Measurements from ENCODE around the gene CLDN11. TPM values are rescaled to one million over a fixed set of nuclear protein-coding genes. Genes with fewer than 3 reads are reported as not detected.

Gene CLDN11
- total and polyA plus RNA-seq, 2 of the 8 experiments (the other 6 are each of a cell fraction or from before 2014, with no cell fraction given), result 4.8 to 12.5 TPM

- H3K4me2 ChIP-seq (ENCODE audit: insufficient read depth in 1 of 2, low read depth in 2 of 2, low read length in 2 of 2), result no peak overlapping the region
- CTCF ChIA-PET (ENCODE audit: partially characterized antibody), result interaction anchor here (0.6 to 1.3 kb wide), 3 partner anchors 10 to 387 kb away, joined by 3 to 6 read pairs (median 4); no protein-coding TSS in a partner anchor
- no peak overlapping the region for H4K8ac ChIP-seq (ENCODE audit: extremely low read depth, insufficient read depth, low read length)
- FAIRE-seq, result no peak
- H3K4me3 ChIP-seq (ENCODE audit: extremely low read depth in 1 of 4, insufficient read depth in 2 of 4, low read depth in 3 of 4, low read length in 4 of 4), result no peak overlapping the region
- H2BK12ac ChIP-seq (ENCODE audit: low read depth, low read length), result no peak overlapping the region
- no peak overlapping the region for H3K9ac ChIP-seq (replicated peaks in 1 of 4; ENCODE audit: extremely low read depth in 1 of 4, low read depth in 3 of 4, low read length in 3 of 4)
- no peak overlapping the region for H2BK120ac ChIP-seq (replicated peaks; ENCODE audit: low read depth, low read length)
- no peaks in the 10 kb centered on the region for H3K9me3 ChIP-seq (ENCODE audit: insufficient read depth in 2 of 2, low read depth in 1 of 2, low read length in 1 of 2)
- no peak overlapping the region for H4K91ac ChIP-seq (replicated peaks; ENCODE audit: insufficient read length, low read length)
- H3K4ac ChIP-seq (replicated peaks; ENCODE audit: insufficient read length, low read depth, low read length), result no peak overlapping the region
- no peak overlapping the region for H3K23ac ChIP-seq (ENCODE audit: insufficient read length)
- peaks cover 2 to 11% (median 9%) of the 10 kb centered on the region in 4 experiments for H3K4me1 ChIP-seq (replicated peaks in 1 of 4; ENCODE audit: control insufficient read depth in 3 of 4, insufficient read depth in 4 of 4, low read length in 3 of 4)
- H3K18ac ChIP-seq (ENCODE audit: extremely low read depth, low read length), result no peak overlapping the region
- POLR2A ChIA-PET (ENCODE audit: partially characterized antibody), result no interaction called here
- no peak overlapping the region for H2AFZ ChIP-seq (ENCODE audit: low read length)
- no peak overlapping the region for H3K14ac ChIP-seq (ENCODE audit: insufficient read length)
- no peak overlapping the region for H2AK5ac ChIP-seq (ENCODE audit: low read depth, low read length)
- H3K36me3 ChIP-seq (ENCODE audit: control insufficient read depth in 2 of 4, insufficient read depth in 4 of 4, low read length in 3 of 4), result no peaks in the 10 kb centered on the region
- no peak overlapping the region for H4K5ac ChIP-seq (ENCODE audit: insufficient read length, low read depth, low read length)
- WGBS, 2 experiments (ENCODE audit: extremely low coverage in 1 of 2, insufficient coverage in 1 of 2, insufficient read length in 1 of 2, insufficient replicate concordance in 2 of 2, low coverage in 1 of 2, low lambda C conversion rate in 2 of 2, missing lambda C conversion rate in 1 of 2), result 98% methylated on average over 8 of the region's 8 CpGs; no CpG with 5 or more reads in 1 of the 2 experiments
- no peak overlapping the region for H2BK15ac ChIP-seq (ENCODE audit: low read length)
- no peak overlapping the region for H3K27ac ChIP-seq (ENCODE audit: low read depth, low read length)
- H3K79me2 ChIP-seq (ENCODE audit: control insufficient read depth in 1 of 2, insufficient read depth in 2 of 2, low read length in 2 of 2), result no peaks in the 10 kb centered on the region
- H4K20me1 ChIP-seq (replicated peaks in 1 of 2; ENCODE audit: control insufficient read depth in 1 of 2, insufficient read depth in 2 of 2, low read length in 2 of 2), result peaks cover 0 to 3% of the 10 kb centered on the region in 2 experiments
- no peak overlapping the region for H3K56ac ChIP-seq (replicated peaks; ENCODE audit: insufficient read length, low read depth, low read length)
- peaks cover 7% of the 10 kb centered on the region; the same call in 1 of the 2 replicates for H3K23me2 ChIP-seq (ENCODE audit: low read depth, low read length)
- H3K27me3 ChIP-seq (replicated peaks in 1 of 4; ENCODE audit: control insufficient read depth in 3 of 4, extremely low read depth in 1 of 4, insufficient read depth in 3 of 4, low read length in 3 of 4), result peaks cover 10 to 32% (median 24%) of the 10 kb centered on the region in 4 experiments
- no peak for DNase-seq (ENCODE audit: low read depth in 1 of 2, low spot score in 2 of 2)
- no peak overlapping the region for H2BK5ac ChIP-seq (ENCODE audit: low read depth, low read length)
- no peaks in the 10 kb centered on the region for H3K79me1 ChIP-seq (ENCODE audit: low read depth, low read length)
- no peak overlapping the region for H2BK20ac ChIP-seq (ENCODE audit: low read length)
- no peak for TF ChIP-seq USF2 (IDR thresholded peaks at IDR 0.05; ENCODE audit: low read length)
- TF ChIP-seq JUN (IDR thresholded peaks at IDR 0.05; ENCODE audit: low read depth, low read length), result no peak
- no peak for TF ChIP-seq ZNF274 (IDR thresholded peaks at IDR 0.05; ENCODE audit: borderline replicate concordance, extremely low read depth, low read length)
- no peak for TF ChIP-seq RXRA (IDR thresholded peaks at IDR 0.05; ENCODE audit: insufficient read depth, low read depth, low read length)
- TF ChIP-seq RNF2 (IDR thresholded peaks at IDR 0.05; ENCODE audit: borderline replicate concordance, low read depth, low read length, missing control alignments, poor library complexity, severe bottlenecking), result no peak
- TF ChIP-seq ATF2 (IDR thresholded peaks at IDR 0.05; ENCODE audit: low read length), result no peak
- TF ChIP-seq POLR2AphosphoS5 (IDR thresholded peaks at IDR 0.05; ENCODE audit: low read depth, low read length), result no peak
- no peak for TF ChIP-seq KDM5A (IDR thresholded peaks at IDR 0.05; ENCODE audit: low read length)
- TF ChIP-seq SP2 (IDR thresholded peaks at IDR 0.05; ENCODE audit: low read length), result no peak
- no peak for TF ChIP-seq JUND (IDR thresholded peaks at IDR 0.05; ENCODE audit: low read length)
These were observed 4.4 kb downstream of the CLDN11 start for GRCh38 chr3:170423001-170423615.

Measured in H1 (cell line).